Activated naive CD8-positive, alpha-beta T cell (primary cell): ENCODE measurements around the gene IGFBP2.

ENCODE experiments used
- H3K27ac Mint-ChIP-seq: one replicate; pipeline ENCODE4 v1.8.0; 2021; ENCODE audit warnings: mixed read lengths
- H3K27me3 Mint-ChIP-seq: one replicate; pipeline ENCODE4 v1.8.0; 2021; ENCODE audit warnings: mixed read lengths
- H3K36me3 Mint-ChIP-seq: one replicate; pipeline ENCODE4 v1.8.0; 2021; ENCODE audit warnings: mixed read lengths
- H3K4me1 Mint-ChIP-seq: one replicate; pipeline ENCODE4 v1.8.0; 2021; ENCODE audit warnings: low read depth, mixed read lengths
- H3K4me3 Mint-ChIP-seq: one replicate; pipeline ENCODE4 v1.8.0; 2021; ENCODE audit warnings: mild to moderate bottlenecking, mixed read lengths
- H3K9me3 Mint-ChIP-seq: one replicate; pipeline ENCODE4 v1.8.0; 2021; ENCODE audit warnings: low read depth, mixed read lengths

The IGFBP2 gene

DNA sequence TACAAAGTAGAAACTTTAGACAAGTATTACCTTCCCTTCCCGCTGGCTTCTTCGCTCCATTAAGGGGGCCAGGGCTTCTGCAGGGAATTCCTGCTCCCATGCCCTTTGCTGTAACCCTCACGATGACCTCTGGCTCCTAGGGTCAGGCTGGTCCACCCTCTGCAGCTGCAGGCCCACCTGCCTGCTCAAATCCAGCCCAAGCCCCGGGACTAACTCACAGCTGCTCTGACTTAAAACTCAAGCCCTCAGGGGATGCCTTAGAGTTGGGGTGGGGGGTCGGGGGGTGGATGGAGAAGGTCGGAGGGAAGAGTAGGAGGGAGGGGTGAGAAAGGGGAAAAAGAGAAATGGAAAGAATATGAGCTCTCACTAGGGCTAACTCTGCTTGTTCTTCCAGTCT, 57.2 kb downstream of the IGFBP2 start:
- Mint-ChIP-seq H3K27me3 (peaks cover 19% of the 10 kb centered on the region), H3K36me3 (no peaks in the 10 kb centered on the region), H3K4me3 (no peak overlapping the region), H3K4me1 (peaks cover 34% of the 10 kb centered on the region), H3K9me3 (no peaks in the 10 kb centered on the region), H3K27ac (no peak overlapping the region)

DNA sequence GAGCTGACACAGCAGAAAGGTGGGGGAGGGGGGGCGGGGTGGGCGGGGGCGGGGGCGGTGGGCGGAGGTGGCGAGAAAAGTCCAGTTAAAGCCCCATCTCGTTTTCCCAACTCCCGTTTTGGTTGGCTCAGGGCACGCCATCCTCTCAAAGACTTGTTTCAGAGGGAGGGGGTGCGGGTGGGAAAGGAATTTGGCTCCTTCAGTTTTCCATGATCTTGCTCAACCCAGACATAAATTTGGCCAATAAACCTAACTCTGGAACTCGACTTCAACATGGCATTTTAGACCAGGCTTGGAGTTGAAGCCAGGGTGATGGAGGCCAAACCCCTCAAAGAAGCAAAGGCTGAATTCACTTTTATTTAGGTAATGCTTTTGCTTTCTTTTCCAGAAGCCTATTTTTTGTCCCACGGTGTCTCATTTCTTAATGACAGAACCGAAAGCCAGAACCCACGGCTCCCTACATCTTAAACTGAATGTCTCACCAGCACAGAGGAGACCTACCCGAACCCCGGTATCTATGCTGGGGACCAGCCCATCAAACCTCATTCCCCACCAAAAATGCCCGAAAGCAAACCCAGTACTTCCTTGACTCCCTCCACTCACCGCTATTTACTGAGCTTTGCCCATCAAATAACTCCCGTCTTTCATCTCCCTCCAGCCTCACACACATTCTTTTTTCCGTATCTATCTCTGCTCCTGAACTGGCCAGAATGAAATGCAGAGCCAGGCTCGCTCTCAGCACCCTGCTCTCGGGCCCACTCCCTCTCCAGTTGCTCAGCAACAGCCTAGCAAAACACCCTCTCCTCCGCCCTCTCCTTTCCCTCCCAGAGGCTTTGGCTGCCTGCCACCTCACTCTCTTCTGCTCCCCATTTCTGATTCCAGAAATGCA, 57.9 kb downstream of the IGFBP2 start:
- Mint-ChIP-seq H3K4me3 (peak overlapping the region; percentile 48), H3K36me3 (no peaks in the 10 kb centered on the region), H3K27ac (no peak overlapping the region), H3K9me3 (no peaks in the 10 kb centered on the region), H3K27me3 (peaks cover 24% of the 10 kb centered on the region), H3K4me1 (peaks cover 38% of the 10 kb centered on the region)

DNA sequence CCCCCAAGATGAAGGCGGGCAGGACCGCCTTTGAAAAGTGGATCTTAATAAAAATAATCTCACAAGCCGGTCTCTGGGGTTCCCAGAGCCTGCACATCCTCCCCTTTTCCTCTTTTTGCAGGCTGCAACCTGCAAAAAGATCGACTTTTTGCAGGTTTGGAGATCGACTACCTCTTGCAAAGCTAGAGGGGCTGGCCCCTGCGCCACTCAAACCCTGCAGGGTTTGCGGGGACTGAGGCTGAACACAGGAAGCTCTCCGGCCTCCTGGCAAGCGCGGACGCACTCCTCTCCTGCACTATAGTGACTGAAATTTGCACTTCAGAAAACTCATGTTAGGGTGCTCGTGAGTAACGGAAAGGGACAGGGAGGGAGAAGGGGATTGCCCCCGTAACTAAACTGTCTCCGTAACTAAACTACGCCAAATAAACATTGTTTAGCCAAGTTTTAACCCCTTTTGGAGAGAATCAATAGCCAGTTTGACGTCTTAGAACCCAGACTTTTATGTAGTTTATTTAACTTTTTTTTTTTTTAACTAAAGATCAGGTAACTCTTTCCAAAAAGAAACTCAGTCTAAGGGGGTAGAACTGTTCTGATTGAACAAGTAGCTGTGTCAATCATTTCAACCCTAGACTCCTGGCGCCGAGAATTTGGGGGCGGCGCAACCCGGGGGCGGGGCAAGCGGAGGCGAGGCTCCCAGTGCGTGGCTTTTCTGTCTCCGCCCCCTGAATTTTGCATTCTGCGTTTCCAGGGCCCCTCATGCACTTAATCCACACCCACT, 59.6 kb downstream of the IGFBP2 start:
- Mint-ChIP-seq H3K4me1 (peaks cover 43% of the 10 kb centered on the region), H3K27me3 (peaks cover 35% of the 10 kb centered on the region), H3K36me3 (no peaks in the 10 kb centered on the region), H3K4me3 (peak overlapping the region; percentile 91), H3K27ac (peak overlapping the region; percentile 41), H3K9me3 (no peaks in the 10 kb centered on the region)

DNA sequence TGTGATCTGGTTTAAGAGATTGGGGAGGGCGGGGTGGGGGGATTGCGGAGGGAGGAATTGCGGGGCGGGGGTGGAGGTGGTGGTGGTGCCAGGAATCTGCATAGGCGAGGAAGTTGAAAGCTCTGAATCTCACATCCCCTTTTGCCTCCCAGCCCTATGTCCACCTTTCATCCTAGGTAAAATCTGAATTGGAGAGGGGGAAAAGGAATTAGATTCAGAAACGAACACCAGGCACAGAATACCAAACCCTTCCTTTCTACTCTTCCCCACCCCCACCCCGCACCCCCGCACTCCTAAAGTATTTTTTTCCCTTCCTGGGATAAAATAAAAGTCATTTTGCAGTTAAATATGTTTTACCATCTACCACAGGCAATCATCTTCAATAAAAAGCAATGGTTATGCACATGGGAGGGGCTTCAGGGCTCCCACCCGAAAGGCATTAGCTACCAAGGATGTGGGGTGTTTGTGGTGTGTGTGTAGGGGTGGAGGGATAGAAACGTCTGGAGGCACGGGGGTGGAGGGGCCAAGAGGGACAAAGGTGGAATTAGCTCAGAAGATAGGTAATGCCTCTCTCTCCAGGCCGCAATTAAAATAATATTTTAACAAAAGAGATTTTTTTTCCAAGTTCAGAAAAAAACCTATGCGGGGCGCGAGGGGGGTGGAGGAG, 60.3 kb downstream of the IGFBP2 start:
- H3K36me3 Mint-ChIP-seq, result no peaks in the 10 kb centered on the region
- no peak overlapping the region for H3K27ac Mint-ChIP-seq
- H3K4me1 Mint-ChIP-seq, result peaks cover 43% of the 10 kb centered on the region
- peak overlapping the region; percentile 91 for H3K4me3 Mint-ChIP-seq
- no peaks in the 10 kb centered on the region for H3K9me3 Mint-ChIP-seq
- H3K27me3 Mint-ChIP-seq, result peaks cover 35% of the 10 kb centered on the region

DNA sequence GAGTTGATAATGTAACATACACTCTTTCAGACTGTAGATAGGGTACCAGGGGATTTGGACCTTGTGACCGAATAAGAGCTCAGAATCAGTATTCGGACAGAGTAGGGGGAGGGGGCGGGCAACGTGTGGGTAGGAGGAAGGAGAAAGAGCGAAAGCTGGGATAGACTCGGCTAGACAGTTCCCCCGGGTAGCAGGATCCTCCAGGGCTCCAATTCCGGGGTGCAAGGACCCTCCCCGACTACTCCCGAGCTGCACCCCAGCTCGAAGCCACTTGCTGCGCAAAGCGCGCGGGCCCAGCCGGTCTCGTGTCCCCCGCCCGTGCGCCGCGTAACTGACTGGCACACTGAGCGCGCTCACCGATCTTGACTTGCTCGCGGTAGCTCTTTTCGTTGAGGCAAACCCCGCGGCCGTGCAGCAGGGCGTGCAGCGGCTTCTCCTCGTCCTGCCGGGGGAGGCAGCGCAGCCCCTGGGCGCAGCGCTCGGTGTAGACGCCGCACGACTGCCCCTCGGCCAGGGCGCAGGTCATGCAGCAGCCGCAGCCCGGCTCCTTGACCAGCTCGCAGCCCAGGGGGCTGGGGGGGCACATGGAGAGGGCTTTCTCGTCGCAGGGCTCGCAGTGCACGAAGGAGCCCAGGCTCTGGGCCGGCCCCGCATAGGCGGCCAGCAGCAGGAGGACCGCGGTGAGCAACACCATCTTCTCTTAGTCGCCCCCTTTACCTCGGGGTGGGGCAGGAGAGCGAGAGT, 61.0 kb downstream of the IGFBP2 start:
- Mint-ChIP-seq H3K4me3 (peak overlapping the region; percentile 91), H3K36me3 (no peaks in the 10 kb centered on the region), H3K9me3 (no peaks in the 10 kb centered on the region), H3K27me3 (peaks cover 35% of the 10 kb centered on the region), H3K27ac (no peak overlapping the region), H3K4me1 (peaks cover 43% of the 10 kb centered on the region)

DNA sequence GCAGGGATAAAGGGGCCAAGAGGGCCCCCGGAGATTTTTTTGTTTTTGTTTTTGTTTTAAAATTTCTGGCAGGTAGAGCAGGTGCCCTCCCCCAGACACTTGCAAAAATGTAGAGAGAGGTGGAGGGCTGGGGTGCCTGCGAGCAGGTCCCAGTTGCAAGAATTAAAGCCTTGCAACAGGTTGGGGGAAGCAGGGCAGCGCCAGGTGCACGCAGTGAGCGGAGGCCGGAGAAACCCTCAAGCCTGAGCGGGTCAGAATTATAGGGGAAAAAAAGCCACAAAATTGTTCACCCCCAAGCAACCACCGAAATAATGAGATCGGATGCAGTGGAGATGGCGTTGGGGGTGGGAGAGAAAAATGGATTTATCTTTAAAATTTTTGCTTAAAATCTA, 61.6 kb downstream of the IGFBP2 start:
- Mint-ChIP-seq H3K4me3 (peak overlapping the region; percentile 57), H3K9me3 (no peaks in the 10 kb centered on the region), H3K4me1 (peaks cover 43% of the 10 kb centered on the region), H3K27me3 (peaks cover 32% of the 10 kb centered on the region), H3K27ac (no peak overlapping the region), H3K36me3 (no peaks in the 10 kb centered on the region)

DNA sequence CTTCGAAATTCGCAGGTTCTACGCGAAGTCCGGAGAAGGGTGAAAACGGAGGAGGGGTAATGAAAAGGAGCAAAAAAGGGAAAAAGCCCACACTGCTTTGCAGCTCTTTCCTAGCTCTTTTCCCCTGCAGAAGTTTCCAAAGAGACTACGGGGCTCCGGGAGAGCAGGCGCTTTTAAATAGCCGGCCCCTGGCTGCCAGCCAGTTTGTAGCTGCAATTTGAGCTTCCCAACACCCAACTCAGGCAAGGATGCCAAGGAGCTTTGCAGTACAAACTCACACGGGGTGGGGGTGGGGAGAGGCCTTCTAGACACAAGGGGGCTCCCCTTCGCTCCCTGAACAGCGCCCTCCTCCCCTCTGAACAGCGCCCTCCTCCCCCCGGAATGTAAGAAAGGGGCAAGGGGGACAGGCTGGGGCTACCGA, 62.2 kb downstream of the IGFBP2 start, which contains the start of gene IGFBP5:
TSS of gene IGFBP5 (minus strand) at position 149 of the 421 bp plus-strand sequence. CDS start 774 bp downstream, outside the sequence.
- H3K27me3 Mint-ChIP-seq, result peaks cover 32% of the 10 kb centered on the region

DNA sequence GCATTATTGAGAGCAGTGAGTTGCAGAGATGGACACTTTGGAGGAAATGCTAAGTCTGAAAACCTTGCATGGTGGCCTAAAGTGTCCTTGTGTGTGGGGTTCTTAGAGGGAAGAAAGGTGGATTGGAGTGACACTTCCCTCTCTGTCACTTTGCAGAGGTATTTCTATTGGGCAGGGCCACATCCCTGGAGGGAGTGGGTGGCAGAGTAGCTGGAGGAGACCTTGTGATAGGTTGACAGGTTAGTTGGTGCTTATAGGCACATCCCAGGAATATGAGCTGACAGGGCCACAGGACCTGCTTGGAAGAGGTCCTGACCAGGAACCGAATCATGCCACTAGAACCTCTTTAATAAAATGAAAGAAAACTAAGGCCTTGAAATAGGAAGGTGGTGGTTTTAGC, 63.1 kb downstream of the IGFBP2 start:
- Mint-ChIP-seq H3K27me3 (peaks cover 28% of the 10 kb centered on the region), H3K9me3 (no peaks in the 10 kb centered on the region), H3K4me1 (peaks cover 38% of the 10 kb centered on the region)

More for the DNA sequence above, 62.2 kb downstream of the IGFBP2 start, which contains the start of gene IGFBP5:
- Mint-ChIP-seq H3K9me3 (no peaks in the 10 kb centered on the region), H3K27ac (no peak within 1 kb of the TSS), H3K4me3 (peak within 1 kb of the TSS; percentile 91), H3K4me1 (peaks cover 43% of the 10 kb centered on the region), H3K36me3 (no peaks in the 10 kb centered on the region)

DNA sequence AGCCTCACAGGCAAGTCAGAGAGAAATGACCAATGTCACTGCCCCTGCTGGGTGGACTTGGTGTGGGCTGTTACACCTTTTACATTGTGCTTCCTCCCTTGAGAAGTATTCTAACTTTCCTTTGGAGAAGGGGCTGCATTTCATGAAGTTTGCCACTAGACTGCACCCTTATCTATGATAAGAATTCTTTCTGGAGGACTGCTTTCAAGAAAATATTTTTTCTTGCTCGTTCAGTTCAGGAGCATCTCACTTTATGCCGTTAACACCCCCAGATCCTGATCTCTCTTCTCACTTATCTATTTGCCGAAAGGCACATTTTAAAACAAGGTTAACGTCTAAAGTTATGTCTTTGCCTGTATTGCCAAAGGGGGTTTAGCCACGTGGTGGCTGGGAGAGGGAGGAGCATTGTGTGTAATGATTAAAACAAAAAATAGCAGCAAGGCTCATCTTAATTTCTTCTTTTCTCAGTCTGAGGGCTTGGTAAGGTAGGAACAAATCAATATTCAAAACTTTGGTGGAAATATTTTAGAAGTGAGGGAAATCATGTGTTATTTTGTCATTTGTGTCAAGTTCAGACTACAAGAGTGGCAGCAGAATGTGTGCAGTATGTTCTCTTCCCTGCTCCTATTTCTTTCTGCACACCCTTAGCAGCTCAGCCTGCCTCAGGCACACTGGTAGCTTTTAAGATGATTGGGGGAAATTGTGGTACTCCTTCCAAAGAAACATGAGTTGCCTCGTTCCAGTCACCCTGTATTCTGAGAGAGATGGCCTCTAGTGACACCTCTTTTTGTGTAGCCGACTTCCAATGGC, 63.7 kb downstream of the IGFBP2 start:
- H3K4me3 Mint-ChIP-seq, result no peak overlapping the region
- peaks cover 25% of the 10 kb centered on the region for H3K27me3 Mint-ChIP-seq
- peaks cover 33% of the 10 kb centered on the region for H3K4me1 Mint-ChIP-seq
- H3K27ac Mint-ChIP-seq, result no peak overlapping the region
- H3K9me3 Mint-ChIP-seq, result no peaks in the 10 kb centered on the region
- no peaks in the 10 kb centered on the region for H3K36me3 Mint-ChIP-seq

More for the DNA sequence above, 63.1 kb downstream of the IGFBP2 start:
- Mint-ChIP-seq H3K36me3 (no peaks in the 10 kb centered on the region), H3K4me3 (no peak overlapping the region), H3K27ac (no peak overlapping the region)

DNA sequence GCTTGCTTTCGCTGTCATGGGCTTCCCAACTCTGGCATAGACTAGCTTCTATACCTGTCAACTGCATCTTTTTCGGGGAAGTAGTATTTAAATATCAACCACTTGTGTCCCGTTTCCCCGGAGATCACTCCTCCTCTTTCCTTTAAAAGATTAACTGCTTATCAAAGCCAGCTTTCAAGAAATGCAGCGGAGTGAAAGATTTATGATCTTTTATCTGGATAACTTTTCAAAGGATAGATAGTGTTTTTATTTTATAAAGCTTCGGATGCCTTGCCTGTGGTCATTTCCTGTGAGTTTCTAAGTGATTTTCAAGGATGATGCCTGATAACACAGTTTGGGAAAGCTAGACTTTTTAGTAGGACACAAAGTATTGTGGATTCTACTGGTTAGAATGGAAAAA, 65.1 kb downstream of the IGFBP2 start:
- H3K27ac Mint-ChIP-seq, result no peak overlapping the region
- H3K9me3 Mint-ChIP-seq, result no peaks in the 10 kb centered on the region

DNA sequence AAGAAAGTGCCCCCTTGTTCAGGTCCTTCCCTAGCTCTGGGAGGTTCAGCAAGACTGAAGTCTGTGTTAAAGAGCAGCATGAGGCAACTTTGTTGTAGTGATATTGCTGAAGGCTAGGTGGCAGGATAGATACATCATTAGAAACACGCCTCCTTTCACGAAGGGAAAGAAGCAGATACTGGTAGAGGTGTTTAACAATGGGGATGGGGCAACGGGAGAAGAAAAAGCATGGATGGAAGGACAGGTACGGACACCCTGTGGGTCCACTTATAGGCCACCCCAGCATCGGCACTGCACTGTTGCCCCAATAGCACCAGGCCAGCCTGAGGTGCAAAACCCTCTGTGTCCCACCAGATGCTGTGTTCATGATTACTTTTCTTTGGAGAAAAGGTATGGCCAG, 65.7 kb downstream of the IGFBP2 start:
- Mint-ChIP-seq H3K27ac (no peak overlapping the region), H3K27me3 (peaks cover 20% of the 10 kb centered on the region), H3K36me3 (no peaks in the 10 kb centered on the region), H3K4me3 (no peak overlapping the region), H3K4me1 (peaks cover 18% of the 10 kb centered on the region), H3K9me3 (no peaks in the 10 kb centered on the region)

More for the DNA sequence above, 65.1 kb downstream of the IGFBP2 start:
- H3K4me1 Mint-ChIP-seq, result peaks cover 22% of the 10 kb centered on the region
- H3K36me3 Mint-ChIP-seq, result no peaks in the 10 kb centered on the region
- peaks cover 22% of the 10 kb centered on the region for H3K27me3 Mint-ChIP-seq
- no peak overlapping the region for H3K4me3 Mint-ChIP-seq

DNA sequence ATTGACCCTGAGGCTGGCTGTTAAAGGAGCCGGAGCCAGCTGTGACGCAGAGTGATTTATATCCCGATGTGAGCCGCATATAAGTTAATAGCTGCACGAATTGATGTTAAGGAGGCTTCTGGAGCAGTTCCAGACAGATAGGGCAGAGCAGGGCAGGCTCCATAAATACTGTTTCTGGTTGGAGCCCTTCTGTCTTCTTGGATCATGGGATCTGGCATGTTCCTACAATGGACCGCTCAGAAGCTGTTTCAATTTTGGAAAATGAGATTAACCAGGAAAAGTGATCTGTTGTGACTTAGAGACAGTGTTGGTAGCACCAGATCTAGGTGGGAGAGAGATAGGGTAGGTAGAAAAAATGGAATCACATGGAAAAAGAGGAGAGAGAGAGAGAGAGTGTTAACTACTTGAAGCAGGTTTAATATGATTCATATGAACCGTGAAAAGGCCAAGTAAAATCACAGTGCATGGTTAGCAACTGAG, 66.9 kb downstream of the IGFBP2 start:
- Mint-ChIP-seq H3K9me3 (no peaks in the 10 kb centered on the region), H3K4me3 (no peak overlapping the region), H3K27me3 (peaks cover 18% of the 10 kb centered on the region), H3K4me1 (peaks cover 9% of the 10 kb centered on the region), H3K36me3 (no peaks in the 10 kb centered on the region), H3K27ac (no peak overlapping the region)

DNA sequence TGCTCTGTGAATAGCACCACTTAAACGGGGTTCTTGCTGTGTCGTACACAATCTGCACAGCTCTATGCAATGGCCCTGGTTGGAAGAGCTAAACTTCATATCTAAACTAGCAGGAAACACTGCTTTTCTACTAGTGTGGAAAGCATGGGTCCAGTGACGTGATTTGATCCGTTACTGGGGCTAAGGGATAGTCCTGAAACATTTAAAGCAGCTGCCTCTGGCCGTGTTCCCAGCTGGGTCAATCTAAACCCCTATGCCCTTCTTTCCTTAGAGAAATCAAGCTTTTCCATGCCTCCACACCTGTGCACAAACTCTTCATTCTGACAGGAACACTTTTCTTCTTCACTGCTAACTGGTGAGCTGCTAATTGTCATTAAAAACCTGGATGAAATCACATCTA, 67.6 kb downstream of the IGFBP2 start:
- Mint-ChIP-seq H3K27ac (no peak overlapping the region), H3K36me3 (no peaks in the 10 kb centered on the region), H3K4me1 (peaks cover 8% of the 10 kb centered on the region), H3K4me3 (no peak overlapping the region), H3K9me3 (no peaks in the 10 kb centered on the region), H3K27me3 (peaks cover 16% of the 10 kb centered on the region)
